HG02943 (cell line): Measurements from ENCODE around the gene ZDHHC7.
"Not testable (repeated sequence)": the region's sequence is repeated elsewhere in the genome, so short reads cannot be mapped to it uniquely, and the experiment has no call there.

Experiments used
- ATAC-seq: cut with Tn5 transposase; IDR thresholded peaks from one replicate; pipeline ENCODE4 v1.9.1; 2021; ENCODE audit warnings: mild to moderate bottlenecking, low read depth, moderate library complexity; ENCODE audit not compliant: unreplicated experiment

ZDHHC7 gene

GRCh38 chr16:84947022-84947421 lies 64.3 kb downstream of the ZDHHC7 start:
- no peak for ATAC-seq

- no peak for ATAC-seq
Observed at GRCh38 chr16:84943620-84944019, 67.7 kb downstream of the ZDHHC7 start.

GRCh38 chr16:84942786-84943185 lies 68.5 kb downstream of the ZDHHC7 start:
- ATAC-seq, result no peak

GRCh38 chr16:84941921-84942320 lies 69.4 kb downstream of the ZDHHC7 start:
- no peak for ATAC-seq

- no peak for ATAC-seq
Observed at GRCh38 chr16:84940670-84941551, 70.4 kb downstream of the ZDHHC7 start.

DNA sequence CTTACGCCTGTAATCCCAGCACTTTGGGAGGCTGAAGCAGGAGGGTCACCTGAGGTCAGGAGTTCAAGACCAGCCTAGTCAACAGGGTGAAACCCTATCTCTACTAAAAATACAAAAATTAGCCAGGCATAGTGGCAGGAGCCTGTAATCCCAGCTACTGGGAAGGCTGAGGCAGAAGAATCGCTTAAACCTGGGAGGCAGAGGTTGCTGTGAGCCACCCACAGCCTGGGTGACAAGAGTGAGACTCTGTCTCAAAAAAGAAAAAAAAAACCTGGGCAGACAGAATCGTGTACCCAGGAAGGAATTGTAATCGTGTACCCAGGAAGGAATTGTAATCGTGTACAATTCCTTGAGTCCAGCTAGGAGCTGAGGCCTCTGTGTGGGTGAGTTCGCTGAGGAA lies 72.7 kb downstream of the ZDHHC7 start:
- ATAC-seq, result not testable (repeated sequence)

- ATAC-seq, result no peak
Observed at GRCh38 chr16:84937196-84938005, 73.9 kb downstream of the ZDHHC7 start.

DNA sequence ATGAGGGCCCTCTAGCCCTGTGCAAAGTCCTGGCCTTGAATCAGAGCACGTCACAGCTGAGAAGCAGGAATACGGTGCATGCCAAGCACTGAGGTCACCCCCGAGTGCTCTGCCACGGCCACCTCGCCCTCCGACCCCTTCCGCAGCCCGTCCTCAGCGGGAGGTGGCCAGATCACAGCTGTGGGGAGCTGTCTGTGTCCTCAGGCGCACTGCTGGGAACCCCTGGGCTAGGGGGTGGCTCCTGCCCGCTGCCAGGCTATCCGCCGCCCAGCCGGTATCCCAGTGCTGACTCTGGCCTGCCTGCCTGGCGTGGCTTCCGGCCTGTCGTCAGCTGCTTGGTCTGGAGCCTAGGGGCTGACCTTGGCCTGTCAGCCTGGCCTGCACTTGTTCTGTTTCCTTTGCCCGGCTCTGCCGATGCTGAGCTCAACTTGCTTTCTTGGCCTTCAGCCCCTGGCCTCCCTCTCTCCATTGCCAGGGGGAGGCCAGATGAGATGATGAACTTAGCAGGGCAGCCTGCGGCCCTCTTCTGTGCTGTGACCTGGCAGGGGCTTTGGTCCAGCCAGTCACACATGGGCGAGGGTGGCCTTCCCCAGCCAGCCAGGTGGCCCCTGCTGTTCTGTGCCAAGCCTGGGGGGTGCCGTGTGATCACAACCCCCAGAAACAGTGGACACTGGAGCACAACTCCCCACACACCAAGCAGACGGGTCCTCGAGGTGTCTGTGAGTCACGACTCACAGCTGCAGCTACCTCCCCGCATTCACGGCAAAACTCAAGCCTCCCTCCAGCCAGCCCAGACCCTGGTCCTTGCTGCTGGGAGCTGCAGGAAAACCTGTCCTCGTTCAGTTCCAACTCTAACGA lies 77.3 kb downstream of the ZDHHC7 start:
- ATAC-seq, result no peak

DNA sequence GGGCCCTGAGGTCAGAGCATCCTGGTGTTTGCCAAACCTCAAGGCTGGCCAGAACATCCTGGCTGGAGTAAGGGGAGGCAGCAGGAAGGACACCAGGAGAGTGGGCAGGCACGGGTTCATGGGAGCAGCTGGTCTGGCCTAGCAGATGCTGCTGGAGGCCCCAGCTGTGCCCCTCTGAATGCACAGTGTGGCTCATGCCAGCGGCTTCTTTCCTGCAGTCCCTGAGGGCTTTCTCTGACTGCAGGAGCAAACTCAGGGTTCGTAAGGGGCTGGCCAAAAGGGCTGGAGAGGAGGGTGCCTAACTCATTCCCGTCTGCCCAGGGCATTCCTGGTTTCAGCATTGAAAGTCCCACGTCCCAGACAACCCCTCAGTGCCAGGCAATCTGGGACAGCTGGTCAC lies 78.7 kb downstream of the ZDHHC7 start:
- no peak for ATAC-seq

DNA sequence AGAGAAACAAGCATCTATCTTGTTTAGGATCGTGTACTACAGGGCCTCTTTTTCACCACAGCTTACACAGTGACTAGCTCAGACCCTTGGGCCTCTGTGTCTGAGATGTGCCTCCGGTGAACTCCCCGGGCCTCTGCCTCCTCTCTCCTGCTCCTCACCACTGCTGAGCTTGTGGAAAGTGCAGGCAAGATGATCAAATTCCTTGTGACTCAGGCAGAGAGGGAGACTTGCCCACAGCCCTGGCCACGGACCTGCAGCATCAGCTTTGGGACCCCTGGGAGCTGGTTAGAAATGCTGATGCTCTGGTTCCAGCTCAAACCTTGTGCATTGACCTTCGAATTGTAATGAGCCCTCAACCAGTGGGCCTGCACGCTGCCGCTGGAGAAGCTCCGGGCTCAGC lies 79.8 kb downstream of the ZDHHC7 start:
- no peak for ATAC-seq

DNA sequence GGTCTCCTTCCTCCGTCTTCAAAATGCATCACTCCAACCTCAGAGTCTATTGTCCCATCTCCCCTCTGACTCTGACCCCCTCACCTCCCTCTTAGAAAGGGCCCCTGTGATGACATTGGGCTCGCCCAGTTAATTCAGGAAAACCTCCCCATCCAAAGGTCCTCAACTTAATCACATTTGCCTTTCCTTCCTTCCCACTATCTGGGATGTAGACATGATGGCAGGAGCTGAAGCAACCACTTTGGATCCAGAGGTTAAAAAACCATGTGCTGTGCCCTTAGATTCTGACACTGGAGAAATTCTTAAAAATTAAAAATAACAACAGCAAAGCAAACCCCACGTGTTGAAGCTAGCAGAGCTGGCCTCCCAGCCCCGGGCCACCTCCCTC lies 80.2 kb downstream of the ZDHHC7 start:
- ATAC-seq, result no peak

- ATAC-seq, result no peak
Observed at GRCh38 chr16:84930298-84931106, 80.8 kb downstream of the ZDHHC7 start.

DNA sequence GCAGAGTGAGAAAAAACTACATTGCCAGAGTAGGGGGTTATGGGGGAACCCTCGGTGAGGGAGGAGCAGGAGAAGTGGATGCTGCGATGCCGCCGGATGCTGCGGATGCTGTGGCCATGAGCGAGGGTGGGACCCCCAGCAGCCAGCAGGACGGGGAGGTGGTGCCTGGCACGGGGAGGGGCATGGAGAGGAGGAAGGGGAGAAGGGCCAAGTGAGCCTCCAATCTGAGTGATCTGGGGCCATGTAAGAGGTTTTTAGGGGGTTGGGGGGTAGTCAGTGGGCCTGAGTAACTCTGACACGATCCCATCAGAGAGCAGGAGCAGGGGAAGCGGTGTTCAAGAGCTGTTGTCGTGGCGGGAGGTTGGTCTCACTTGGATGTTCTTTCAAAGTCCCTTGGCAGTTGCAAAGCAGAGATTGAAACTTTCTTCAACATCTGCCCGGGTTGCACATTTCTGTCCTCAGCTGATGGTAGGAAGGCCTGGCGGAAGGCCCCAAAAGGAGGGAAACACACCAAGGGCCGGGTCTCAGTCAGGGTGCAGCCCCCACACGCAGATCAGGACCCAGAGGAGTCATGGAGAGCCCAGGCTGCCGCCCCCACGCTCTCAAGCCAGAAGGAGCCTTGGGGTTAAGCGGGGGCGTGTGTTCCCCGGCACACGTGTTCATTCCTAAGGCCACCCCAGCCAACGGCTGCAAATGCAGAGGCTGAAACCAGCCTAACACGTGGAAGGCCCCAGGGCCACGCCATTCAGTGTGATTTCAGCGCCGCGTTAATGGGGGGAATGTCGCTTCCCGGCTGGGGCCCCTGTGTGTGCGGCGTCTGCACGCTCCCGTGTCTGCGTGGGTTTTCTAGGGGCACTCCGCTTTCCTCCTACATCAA lies 81.7 kb downstream of the ZDHHC7 start:
- no peak for ATAC-seq

- no peak for ATAC-seq
Observed at GRCh38 chr16:84928679-84929420, 82.5 kb downstream of the ZDHHC7 start.

DNA sequence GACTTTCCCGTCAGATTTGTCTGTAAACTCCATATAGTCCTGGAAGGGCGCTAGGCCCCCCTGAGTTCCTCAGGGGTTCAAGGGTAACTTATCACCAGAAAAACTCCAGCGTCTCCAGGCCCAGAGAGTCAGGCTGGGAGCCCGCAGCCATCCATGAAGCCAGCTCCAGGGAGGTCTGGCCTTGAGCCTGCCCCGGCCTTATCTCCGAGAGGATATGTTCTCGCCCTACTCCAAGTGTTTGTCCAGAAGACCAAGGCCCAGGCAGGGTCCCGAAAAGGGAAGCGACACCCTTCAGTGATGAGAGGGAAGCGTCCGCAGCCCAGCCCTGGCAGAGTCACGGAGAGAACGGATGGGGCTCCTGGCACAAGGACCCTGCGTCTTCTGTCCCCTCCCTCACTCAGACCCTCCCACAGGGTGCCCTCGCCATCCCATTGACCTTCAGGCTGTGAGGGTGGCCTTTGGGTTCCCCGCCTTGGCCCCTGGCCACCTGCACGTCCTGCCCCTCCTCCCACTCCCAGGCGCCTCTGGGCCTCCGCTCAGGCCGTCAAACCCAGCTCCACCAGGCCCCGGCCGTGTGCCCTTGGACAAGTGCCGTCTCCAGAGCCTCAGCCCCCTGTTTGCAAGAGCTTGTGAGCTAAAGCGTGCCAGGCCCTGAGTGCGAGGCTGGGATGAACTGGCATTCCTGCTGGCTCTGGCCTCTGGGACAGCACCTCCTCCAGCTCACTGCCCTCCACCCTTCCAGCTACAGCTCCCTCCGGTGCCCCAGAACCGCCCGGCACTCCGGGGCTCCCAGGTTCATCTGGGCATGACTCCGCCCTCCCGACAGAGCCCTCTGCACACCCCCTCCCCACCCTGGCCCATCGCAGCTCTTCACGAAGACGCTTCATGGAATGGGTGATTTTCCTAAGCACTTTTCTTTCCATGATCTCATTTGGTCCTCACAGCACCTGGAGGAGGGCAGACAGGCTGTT lies 83.4 kb downstream of the ZDHHC7 start:
- no peak for ATAC-seq

DNA sequence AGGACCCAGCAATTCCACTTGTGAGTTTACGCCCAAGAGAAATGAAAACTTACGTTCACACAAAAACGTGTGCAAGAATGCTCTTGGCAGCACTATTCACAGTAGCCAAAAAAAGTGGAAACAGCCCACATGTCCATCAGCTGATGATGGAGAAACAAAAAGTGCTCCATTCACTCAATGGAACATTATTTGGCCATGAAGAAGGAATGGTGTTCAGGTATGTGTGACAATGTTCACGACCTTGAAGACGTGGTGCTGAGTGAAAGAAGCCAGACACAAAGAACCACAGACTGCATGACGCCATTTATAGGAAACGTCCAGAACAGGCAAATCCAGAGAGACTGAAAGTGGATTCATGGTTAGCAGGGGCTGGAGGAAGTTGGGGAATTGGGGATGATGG lies 84.9 kb downstream of the ZDHHC7 start:
- ATAC-seq, result no peak

- no peak for ATAC-seq
Observed at GRCh38 chr16:84925773-84926372, 85.5 kb downstream of the ZDHHC7 start.
